Caki2 (cell line): ENCODE data around the gene SMARCB1. TPM values are rescaled to one million over a fixed set of nuclear protein-coding genes. Genes with fewer than 3 reads are reported as not detected.

Experiments used
- DNase-seq: peaks from one replicate; pipeline ENCODE4 v3.0.0-alpha.2; 2015; ENCODE audit warnings: low read depth
- in situ Hi-C: cut with HindIII; loops from 2 replicates; pipeline ENCODE4 v1.10.0; 2016; ENCODE audit warnings: low sequenced_read_pairs, low pct_unique_long_range_greater_than_20kb, mixed read lengths
- total RNA-seq: library from RNA; depleted of rRNA; stranded (reverse); fragments of >200 nt; shearing (Covaris generic); gene quantifications from 2 replicates; pipeline ENCODE4 v1.2.3, GENCODE V29; 2014; ENCODE audit warnings: low replicate concordance; rRNA removed

Gene SMARCB1
- total RNA-seq, 1 experiment from 2014 or later, result 153 TPM

- no peak for DNase-seq
- in situ Hi-C loops, result no loop called here
Measured at GRCh38 chr22:23884140-23884539, 97.4 kb downstream of the SMARCB1 start.

Other genes starting within 250 kb of the SMARCB1 start
- not detected in 2 replicates for gene IGLL1, start 206.7 kb upstream of the SMARCB1 start, total RNA-seq
- gene DRICH1, start 154.6 kb upstream of the SMARCB1 start, total RNA-seq, result not detected in 2 replicates
- not detected in 2 replicates for gene RGL4, start 96.0 kb upstream of the SMARCB1 start, total RNA-seq
- 7.7 and 9.0 TPM in 2 replicates for gene ZNF70, start 35.9 kb upstream of the SMARCB1 start, total RNA-seq
- gene VPREB3, start 32.5 kb upstream of the SMARCB1 start, total RNA-seq, result not detected in 2 replicates
- gene C22orf15, start 24.0 kb upstream of the SMARCB1 start, total RNA-seq, result not detected in 2 replicates
- gene CHCHD10, start 19.0 kb upstream of the SMARCB1 start, total RNA-seq, result 3.1 and 16.0 TPM in 2 replicates
- gene MMP11, start 14.1 kb upstream of the SMARCB1 start, total RNA-seq, result 16.2 and 36.3 TPM in 2 replicates
- gene DERL3, start 52.0 kb downstream of the SMARCB1 start, total RNA-seq, result 8.9 and 12.5 TPM in 2 replicates
- gene SLC2A11, start 70.9 kb downstream of the SMARCB1 start, total RNA-seq, result 20.2 and 101 TPM in 2 replicates
- 1,968 and 2,027 TPM in 2 replicates for gene MIF, start 107.4 kb downstream of the SMARCB1 start, total RNA-seq
- 0.81 and 2.5 TPM in 2 replicates for gene GSTT2B, start 174.2 kb downstream of the SMARCB1 start, total RNA-seq
- gene DDTL, start 179.9 kb downstream of the SMARCB1 start, total RNA-seq, result 0.10 TPM in 1 of 2 replicates, not detected in the other
- 213 and 296 TPM in 2 replicates for gene DDT, start 187.5 kb downstream of the SMARCB1 start, total RNA-seq
- not detected in 2 replicates for gene GSTT2, start 193.2 kb downstream of the SMARCB1 start, total RNA-seq
- not detected in 2 replicates for gene GSTT4, start 218.5 kb downstream of the SMARCB1 start, total RNA-seq
- gene CABIN1, start 224.3 kb downstream of the SMARCB1 start, total RNA-seq, result 17.2 and 25.9 TPM in 2 replicates